GM21515 (cell line): ENCODE data around the gene CIAO1.
"Not testable (repeated sequence)": the region's sequence is repeated elsewhere in the genome, so short reads cannot be mapped to it uniquely, and the experiment has no call there.

ENCODE experiments used
- ATAC-seq: cut with Tn5 transposase; IDR thresholded peaks from one replicate; pipeline ENCODE4 v1.9.1; 2021; ENCODE audit not compliant: unreplicated experiment

CIAO1 gene

GRCh38 chr2:96249654-96250053 is 16.4 kb upstream of the CIAO1 start:
- ATAC-seq: no peak

- ATAC-seq: no peak
Observed at GRCh38 chr2:96250188-96250587, 15.8 kb upstream of the CIAO1 start.

GRCh38 chr2:96251721-96252292 is 14.2 kb upstream of the CIAO1 start:
- no peak for ATAC-seq

GRCh38 chr2:96252526-96252925 is 13.5 kb upstream of the CIAO1 start:
- ATAC-seq: no peak

- no peak for ATAC-seq
Observed at GRCh38 chr2:96253006-96253405, 13.0 kb upstream of the CIAO1 start.

- ATAC-seq: no peak
Observed at GRCh38 chr2:96254571-96254970, 11.5 kb upstream of the CIAO1 start.

- ATAC-seq: no peak
Observed at GRCh38 chr2:96256611-96257113, 9.4 kb upstream of the CIAO1 start.

- ATAC-seq: not testable (repeated sequence)
Observed at GRCh38 chr2:96257744-96258143, 8.3 kb upstream of the CIAO1 start.

GRCh38 chr2:96258166-96259022 is 7.6 kb upstream of the CIAO1 start:
- ATAC-seq: no peak

GRCh38 chr2:96259497-96259921 is 6.5 kb upstream of the CIAO1 start:
- no peak for ATAC-seq

- no peak for ATAC-seq
Observed at GRCh38 chr2:96260387-96261260, 5.4 kb upstream of the CIAO1 start.

- no peak for ATAC-seq
Observed at GRCh38 chr2:96261328-96262003, 4.6 kb upstream of the CIAO1 start.

GRCh38 chr2:96262306-96262705 is 3.7 kb upstream of the CIAO1 start:
- ATAC-seq: no peak

GRCh38 chr2:96264086-96264485 is 1.9 kb upstream of the CIAO1 start:
- ATAC-seq: no peak

GRCh38 chr2:96264656-96265348 is 1.2 kb upstream of the CIAO1 start:
- no peak for ATAC-seq

GRCh38 chr2:96265349-96265839 is 631 bp upstream of the CIAO1 start:
- peak; percentile 15 for ATAC-seq

GRCh38 chr2:96267159-96267971 is 1.3 kb downstream of the CIAO1 start:
- no peak for ATAC-seq

- no peak for ATAC-seq
Observed at GRCh38 chr2:96271995-96272394, 6.0 kb downstream of the CIAO1 start.

- ATAC-seq: no peak
Observed at GRCh38 chr2:96273763-96274162, 7.7 kb downstream of the CIAO1 start.
